ENCODE results near the gene CYB561D2.

- TF ChIP-seq ZFP3 (CRISPR knock-in tag; IDR thresholded peaks at IDR 0.05), result no peak
- TF ChIP-seq BACH2 (CRISPR knock-in tag; IDR thresholded peaks at IDR 0.05; ENCODE audit: borderline replicate concordance), result no peak
- TF ChIP-seq ISL1 (CRISPR knock-in tag; IDR thresholded peaks at IDR 0.05), result no peak
- TF ChIP-seq GLIS3 (CRISPR knock-in tag; IDR thresholded peaks at IDR 0.05), result no peak
- TF ChIP-seq ZC3H10 (CRISPR knock-in tag; IDR thresholded peaks at IDR 0.05), result no peak
- TF ChIP-seq CSRNP3 (CRISPR knock-in tag; IDR thresholded peaks at IDR 0.05), result no peak
- TF ChIP-seq ARNTL (CRISPR knock-in tag; IDR thresholded peaks at IDR 0.05; ENCODE audit: borderline replicate concordance, low read depth), result no peak
- TF ChIP-seq PATZ1 (CRISPR knock-in tag; IDR thresholded peaks at IDR 0.05; ENCODE audit: borderline replicate concordance), result no peak
- no peak for TF ChIP-seq CSDC2 (CRISPR knock-in tag; IDR thresholded peaks at IDR 0.05)
- no peak for TF ChIP-seq ZFP30 (CRISPR knock-in tag; IDR thresholded peaks at IDR 0.05)
- TF ChIP-seq RARB (CRISPR knock-in tag; IDR thresholded peaks at IDR 0.05), result no peak
- TF ChIP-seq ZNF565 (CRISPR knock-in tag; conservative IDR thresholded peaks at IDR 0.05; ENCODE audit: low read depth), result no peak
- no peak for TF ChIP-seq TSHZ2 (CRISPR knock-in tag; IDR thresholded peaks at IDR 0.05)
These were observed 10.6 kb upstream of the CYB561D2 start for GRCh38 chr3:50340147-50340447.
